Islet of Langerhans (tissue), 1 donor: Measurements from ENCODE around the gene OR4K15.
"Not testable (repeated sequence)": the region's sequence is repeated elsewhere in the genome, so short reads cannot be mapped to it uniquely, and the experiment has no call there.

ENCODE experiments used
- FAIRE-seq: peaks from one replicate; lab custom pipeline; 2011; peaks lifted over from hg19 to GRCh38; lab: Jason Lieb, UNC

Gene OR4K15

GRCh38 chr14:19975291-19975690 is at the start of gene OR4K15:
Gene OR4K15 (plus strand): TSS chr14:19975591. CDS start chr14:19975591, 0 bp downstream.
- FAIRE-seq, result no peak

GRCh38 chr14:19930617-19931016 is 44.8 kb upstream of the OR4K15 start, which contains the start of gene OR4K1:
Gene OR4K1 (plus strand): TSS chr14:19930917. CDS start chr14:19935667, 4,750 bp downstream.
- FAIRE-seq, result peak; percentile 13

GRCh38 chr14:19941668-19942067 is 33.7 kb upstream of the OR4K15 start:
- FAIRE-seq, result no peak

- FAIRE-seq, result no peak
These were observed 27.8 kb upstream of the OR4K15 start for GRCh38 chr14:19947413-19948090.

- FAIRE-seq, result no peak
These were observed 26.2 kb upstream of the OR4K15 start for GRCh38 chr14:19949218-19949617.

GRCh38 chr14:19969735-19970134 is 5.7 kb upstream of the OR4K15 start:
- FAIRE-seq, result not testable (repeated sequence)

- FAIRE-seq, result no peak
These were observed 547 bp upstream of the OR4K15 start for GRCh38 chr14:19974844-19975243.

GRCh38 chr14:19993438-19993837 is 18.0 kb downstream of the OR4K15 start:
- FAIRE-seq, result no peak

GRCh38 chr14:20001863-20002262 is 26.5 kb downstream of the OR4K15 start, which contains the start of gene OR4Q2:
Gene OR4Q2 (plus strand): TSS chr14:20002163.
- FAIRE-seq, result no peak

- no peak for FAIRE-seq
These were observed 26.9 kb downstream of the OR4K15 start for GRCh38 chr14:20002319-20002718.

GRCh38 chr14:20008156-20008555 is 32.8 kb downstream of the OR4K15 start:
- FAIRE-seq, result no peak

- FAIRE-seq, result no peak
These were observed 44.0 kb downstream of the OR4K15 start, which contains the start of gene OR4K14 for GRCh38 chr14:20019257-20019865. Gene OR4K14 (minus strand): TSS chr14:20019307. CDS start chr14:20015193, 4,114 bp downstream.
